ENCODE measurements around the gene SYT10.

DNA sequence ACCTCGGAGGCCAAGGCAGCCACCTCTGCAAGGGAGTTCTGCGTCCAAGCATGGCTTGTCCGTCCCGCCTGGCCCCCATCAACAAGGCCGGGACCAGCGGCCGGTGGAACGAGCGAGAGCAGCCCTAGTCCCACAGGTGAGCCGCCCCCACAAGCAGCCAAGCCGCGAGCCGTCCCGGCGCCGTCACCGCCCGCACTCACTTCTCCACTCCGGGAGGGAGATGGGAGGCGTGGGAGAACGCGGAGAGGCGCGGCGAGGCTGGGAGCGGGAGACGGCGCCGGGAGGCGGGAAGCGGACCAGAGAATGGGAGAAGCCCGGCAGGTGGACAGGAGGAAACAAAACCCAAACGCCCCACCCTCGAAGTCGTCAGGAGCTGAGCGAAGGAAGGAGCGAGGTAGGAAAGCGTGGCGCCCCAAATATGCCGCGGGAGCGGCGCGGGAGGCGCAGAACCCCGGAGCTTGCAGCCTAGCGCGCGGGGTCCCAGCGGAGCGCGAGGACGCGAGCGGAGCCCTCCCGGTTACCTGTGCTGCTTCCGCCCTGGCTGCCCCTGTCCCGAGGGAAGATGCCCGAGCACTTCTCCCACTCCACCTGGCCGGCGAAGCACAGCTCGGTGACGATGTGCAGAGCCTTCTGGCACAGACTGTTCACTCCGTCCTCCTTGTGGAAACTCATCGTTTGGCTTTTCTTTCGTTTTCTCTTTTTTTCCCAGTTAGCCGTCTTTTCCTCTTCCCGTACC is 600 bp downstream of the SYT10 start:
- TF ChIP-seq, protein P1, sequence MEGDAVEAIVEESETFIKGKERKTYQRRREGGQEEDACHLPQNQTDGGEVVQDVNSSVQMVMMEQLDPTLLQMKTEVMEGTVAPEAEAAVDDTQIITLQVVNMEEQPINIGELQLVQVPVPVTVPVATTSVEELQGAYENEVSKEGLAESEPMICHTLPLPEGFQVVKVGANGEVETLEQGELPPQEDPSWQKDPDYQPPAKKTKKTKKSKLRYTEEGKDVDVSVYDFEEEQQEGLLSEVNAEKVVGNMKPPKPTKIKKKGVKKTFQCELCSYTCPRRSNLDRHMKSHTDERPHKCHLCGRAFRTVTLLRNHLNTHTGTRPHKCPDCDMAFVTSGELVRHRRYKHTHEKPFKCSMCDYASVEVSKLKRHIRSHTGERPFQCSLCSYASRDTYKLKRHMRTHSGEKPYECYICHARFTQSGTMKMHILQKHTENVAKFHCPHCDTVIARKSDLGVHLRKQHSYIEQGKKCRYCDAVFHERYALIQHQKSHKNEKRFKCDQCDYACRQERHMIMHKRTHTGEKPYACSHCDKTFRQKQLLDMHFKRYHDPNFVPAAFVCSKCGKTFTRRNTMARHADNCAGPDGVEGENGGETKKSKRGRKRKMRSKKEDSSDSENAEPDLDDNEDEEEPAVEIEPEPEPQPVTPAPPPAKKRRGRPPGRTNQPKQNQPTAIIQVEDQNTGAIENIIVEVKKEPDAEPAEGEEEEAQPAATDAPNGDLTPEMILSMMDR (conservative IDR thresholded peaks at IDR 0.05 in 1 of 2, IDR thresholded peaks at IDR 0.05 in 1 of 2; ENCODE audit: low read depth in 1 of 2, low read length in 2 of 2) = no peak
- TF ChIP-seq EZH2 (IDR thresholded peaks at IDR 0.05; ENCODE audit: low read length, missing control alignments) = no peak
